Measurements from ENCODE around the gene DAZAP1. TPM values are rescaled to one million over a fixed set of nuclear protein-coding genes. Genes with fewer than 3 reads are reported as not detected.

Gene DAZAP1
- total and polyA plus RNA-seq, 2 of the 4 experiments (the other 2 are of a cell fraction): 22.0 to 62.8 TPM

DNA sequence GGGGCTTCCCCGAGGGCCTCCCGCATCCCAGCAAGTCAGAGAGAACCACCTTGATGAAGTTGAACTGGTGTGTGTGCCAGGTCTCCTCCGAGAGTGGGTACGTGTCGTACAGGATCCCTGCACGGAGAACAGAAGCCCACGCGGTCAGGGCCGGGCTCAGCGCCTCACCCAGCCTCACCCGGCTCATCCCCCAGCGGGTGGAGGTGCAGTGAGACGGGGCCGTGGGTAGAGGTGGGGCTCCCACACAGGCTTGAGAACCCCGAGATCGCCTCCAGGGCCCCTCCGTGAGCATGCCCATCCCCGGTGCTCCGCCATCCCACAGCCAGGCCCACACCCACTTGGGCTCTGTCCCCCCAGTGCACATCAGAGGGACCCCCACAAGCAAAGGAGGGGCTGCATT is 8.3 kb upstream of the DAZAP1 start:
- ATAC-seq (ENCODE audit: low read depth) (no peak), DNase-seq (no peak)
- Histone ChIP-seq H4K20me1 (ENCODE audit: insufficient read depth, low read length) (no peaks in the 10 kb centered on the region), H3K4me1 (ENCODE audit: control insufficient read depth, insufficient read depth, low read length) (peaks cover 6% of the 10 kb centered on the region), H3K79me1 (ENCODE audit: low read depth in 1 of 2, low read length in 2 of 2) (peaks cover 0 to 10% of the 10 kb centered on the region in 2 experiments; a peak in 3 of 4 replicates), H3K18ac (ENCODE audit: low read depth, low read length) (no peak overlapping the region), H2BK15ac (ENCODE audit: low read depth, low read length) (no peak overlapping the region), H3K4ac (ENCODE audit: low read depth, low read length) (no peak overlapping the region), H3K27ac (ENCODE audit: insufficient read depth, low read length) (no peak overlapping the region), H2BK120ac (ENCODE audit: low read depth, low read length) (no peak overlapping the region), H4K8ac (ENCODE audit: low read depth in 2 of 2, low read length in 2 of 2) (no peak overlapping the region), H3K14ac (replicated peaks; ENCODE audit: low read depth, low read length) (no peak overlapping the region), H4K91ac (ENCODE audit: insufficient read depth, low read depth, low read length) (no peak overlapping the region), H3K4me2 (ENCODE audit: low read depth, low read length) (no peak overlapping the region), H2BK5ac (ENCODE audit: low read depth, low read length, poor library complexity, severe bottlenecking) (no peak overlapping the region), H3K9ac (ENCODE audit: low read depth, low read length) (no peak overlapping the region), H3K4me3 (ENCODE audit: insufficient read depth, low read depth, low read length) (no peak overlapping the region), H2BK20ac (ENCODE audit: low read depth, low read length) (no peak overlapping the region), H3K56ac (ENCODE audit: extremely low read depth, insufficient read depth, low read length) (no peak overlapping the region), H2AFZ (replicated peaks; ENCODE audit: low read length, poor library complexity) (no peak overlapping the region), H4K5ac (ENCODE audit: low read depth, low read length) (no peak overlapping the region), H3K27me3 (ENCODE audit: control insufficient read depth, insufficient read depth, low read length) (no peaks in the 10 kb centered on the region), H3K36me3 (ENCODE audit: control insufficient read depth, insufficient read depth, low read length) (peaks cover 3% of the 10 kb centered on the region; the same call in 1 of the 2 replicates), H2AK9ac (replicated peaks; ENCODE audit: low read depth, low read length, poor library complexity) (peak overlapping the region; percentile 9), H3K9me1 (ENCODE audit: insufficient read depth, low read length) (no peaks in the 10 kb centered on the region), H3K9me3 (ENCODE audit: control insufficient read depth, insufficient read depth, low read length) (no peaks in the 10 kb centered on the region), H2AK5ac (ENCODE audit: low read depth, low read length) (no peak overlapping the region), H3K23ac (ENCODE audit: low read depth, low read length) (no peak overlapping the region)
- no peak for TF ChIP-seq POLR2A (IDR thresholded peaks at IDR 0.05; ENCODE audit: low read depth, low read length)
- dilution Hi-C loops (cut with HindIII; ENCODE audit: low sequenced_read_pairs, unreplicated experiment) (no loop called here), intact Hi-C loops (cut with micrococcal nuclease) (no loop called here), in situ Hi-C loops (cut with MboI; ENCODE audit: low sequenced_read_pairs) (no loop called here)
- ChIA-PET POLR2A (ENCODE audit: unreplicated experiment) (no interaction called here), CTCF (no interaction called here)
- WGBS, 2 experiments (ENCODE audit: extremely low coverage in 2 of 2, insufficient read length in 1 of 2): 94% methylated on average over 9 of the region's 19 CpGs; no CpG with 5 or more reads in 1 of the 2 experiments
- BruUV-seq (replicated peaks): no TSS peak
